Measurements from ENCODE around the gene EDARADD.
A peak's percentile ranks its signal among the peaks of the same experiment; 100 is the strongest.
"Not testable (repeated sequence)": the region's sequence is repeated elsewhere in the genome, so short reads cannot be mapped to it uniquely, and the experiment has no call there.

Gene EDARADD

GRCh38 chr1:236494586-236495466, 100.7 kb downstream of the EDARADD start:
- FAIRE-seq (no peak), DNase-seq (ENCODE audit: insufficient read length, low spot score) (no peak)

GRCh38 chr1:236495467-236496112, 101.5 kb downstream of the EDARADD start:
- no peak for DNase-seq (ENCODE audit: insufficient read length, low spot score)
- no peak for TF ChIP-seq POLR2A (IDR thresholded peaks at IDR 0.05; ENCODE audit: low read depth, low read length)
- no peak for FAIRE-seq

More at GRCh38 chr1:236494586-236495466, 100.7 kb downstream of the EDARADD start:
- no peak for TF ChIP-seq POLR2A (IDR thresholded peaks at IDR 0.05; ENCODE audit: low read depth, low read length)

- no peak for FAIRE-seq
- no peak for TF ChIP-seq POLR2A (IDR thresholded peaks at IDR 0.05; ENCODE audit: low read depth, low read length)
- no peak for DNase-seq (ENCODE audit: insufficient read length, low spot score)
Measured at GRCh38 chr1:236497908-236498307, 103.8 kb downstream of the EDARADD start.

- TF ChIP-seq POLR2A (IDR thresholded peaks at IDR 0.05; ENCODE audit: low read depth, low read length) = no peak
- FAIRE-seq = no peak
- DNase-seq (ENCODE audit: insufficient read length, low spot score) = no peak
Measured at GRCh38 chr1:236501093-236501492, 107.0 kb downstream of the EDARADD start.

GRCh38 chr1:236502579-236502971, 108.5 kb downstream of the EDARADD start:
- no peak for TF ChIP-seq POLR2A (IDR thresholded peaks at IDR 0.05; ENCODE audit: low read depth, low read length)
- DNase-seq (ENCODE audit: insufficient read length, low spot score) (no peak), FAIRE-seq (no peak)

- 0 out of 2 replicates have a peak, but pooled peaks have one; percentile 11 for TF ChIP-seq POLR2A (IDR thresholded peaks at IDR 0.05; ENCODE audit: low read depth, low read length)
- DNase-seq (ENCODE audit: insufficient read length, low spot score) (peak; percentile 61), FAIRE-seq (peak; percentile 66)
Measured at GRCh38 chr1:236502972-236503639, 109.0 kb downstream of the EDARADD start.

- not testable (repeated sequence) for FAIRE-seq; DNase-seq (ENCODE audit: insufficient read length, low spot score)
Measured at GRCh38 chr1:236504338-236504737, 110.3 kb downstream of the EDARADD start.

- TF ChIP-seq POLR2A (IDR thresholded peaks at IDR 0.05; ENCODE audit: low read depth, low read length) = no peak
Measured at GRCh38 chr1:236507022-236507700, 113.1 kb downstream of the EDARADD start.

GRCh38 chr1:236508593-236509027, 114.5 kb downstream of the EDARADD start:
- DNase-seq (ENCODE audit: insufficient read length, low spot score) (no peak), FAIRE-seq (no peak)
- no peak for TF ChIP-seq POLR2A (IDR thresholded peaks at IDR 0.05; ENCODE audit: low read depth, low read length)

More at GRCh38 chr1:236507022-236507700, 113.1 kb downstream of the EDARADD start:
- DNase-seq (ENCODE audit: insufficient read length, low spot score) = no peak
- FAIRE-seq = no peak

GRCh38 chr1:236509203-236509602, 115.1 kb downstream of the EDARADD start:
- FAIRE-seq (no peak), DNase-seq (ENCODE audit: insufficient read length, low spot score) (no peak)
- TF ChIP-seq POLR2A (IDR thresholded peaks at IDR 0.05; ENCODE audit: low read depth, low read length) = no peak

GRCh38 chr1:236509647-236510401, 115.7 kb downstream of the EDARADD start:
- no peak for TF ChIP-seq POLR2A (IDR thresholded peaks at IDR 0.05; ENCODE audit: low read depth, low read length)
- FAIRE-seq (no peak), DNase-seq (ENCODE audit: insufficient read length, low spot score) (no peak)

- no peak for TF ChIP-seq POLR2A (IDR thresholded peaks at IDR 0.05; ENCODE audit: low read depth, low read length)
- DNase-seq (ENCODE audit: insufficient read length, low spot score) = no peak
- no peak for FAIRE-seq
Measured at GRCh38 chr1:236511735-236512418, 117.8 kb downstream of the EDARADD start.

Measured in H54 (cell line).